Thyroid gland (tissue), 4 donors: ENCODE measurements around the gene CAPRIN2. TPM values are rescaled to one million over a fixed set of nuclear protein-coding genes. Genes with fewer than 3 reads are reported as not detected.

ENCODE experiments used
- DNase-seq, 2 donors: peaks; one replicate each; pipeline ENCODE4 v3.0.0-alpha.2; 2019
- H3K27ac ChIP-seq, 3 donors: fragments of 200-600 bp; sonication (generic); 1 replicate in 2 of 3; 2 replicates in 1 of 3; pipeline ENCODE4 v1.5.1; 2016 to 2019; ENCODE audit warnings: mild to moderate bottlenecking in 1 of 3, moderate library complexity in 1 of 3
- H3K27me3 ChIP-seq: fragments of 200-600 bp; sonication (generic); one replicate; pipeline ENCODE4 v1.5.1; 2019
- H3K36me3 ChIP-seq, 2 donors: fragments of 200-600 bp; sonication (generic); one replicate each; pipeline ENCODE4 v1.5.1; 2016 to 2019
- H3K4me1 ChIP-seq, 2 donors: fragments of 200-600 bp; sonication (generic); one replicate each; pipeline ENCODE4 v1.5.1; 2017 to 2019
- H3K4me3 ChIP-seq, 3 donors: fragments of 200-600 bp; sonication (generic); replicated peaks in 1 of 3; 1 replicate in 2 of 3; 2 replicates in 1 of 3; pipeline ENCODE4 v1.5.1; 2016; ENCODE audit warnings: mild to moderate bottlenecking in 1 of 3
- H3K9me3 ChIP-seq: fragments of 200-600 bp; sonication (generic); one replicate; pipeline ENCODE4 v1.5.1; 2017
- POLR2A ChIP-seq, 2 donors: fragments of 450-650 bp; IDR thresholded peaks; one replicate each; pipeline ENCODE4 v1.6.1; 2017; ENCODE audit warnings: antibody characterized with exemption in 2 of 2, mild to moderate bottlenecking in 2 of 2, moderate library complexity in 1 of 2
- WGBS, 2 donors: methylation state at CpG; one replicate each; pipeline ENCODE4 v1.1.5; 2017; 5-methylcytosine and 5-hydroxymethylcytosine counted together
- intact Hi-C: fragments of 100-400 bp; cut with DNase I; formaldehyde crosslinking; loops from one replicate; pipeline ENCODE4 v1.15.1; 2023
- total RNA-seq, 4 donors: library from RNA; depleted of rRNA; stranded (reverse); fragments of >200 nt; gene quantifications; one replicate each; pipeline ENCODE4 v1.2.3, GENCODE V29; 2016
- TF ChIP-seq, protein P1 (sequence below), 6 experiments: fragments of 200-600 bp in 3 of 6; fragments of 450-650 bp in 3 of 6; sonication (generic) in 3 of 6; IDR thresholded peaks; one replicate each; pipeline ENCODE4 v1.5.1; 2016 to 2019; ENCODE audit warnings: antibody characterized with exemption in 6 of 6, mild to moderate bottlenecking in 2 of 6, inconsistent platforms in 1 of 6, moderate library complexity in 1 of 6

The CAPRIN2 gene
- total RNA-seq, 4 donors from 2014 or later, result 32.3 to 96.3 (median 43.8) TPM

DNA sequence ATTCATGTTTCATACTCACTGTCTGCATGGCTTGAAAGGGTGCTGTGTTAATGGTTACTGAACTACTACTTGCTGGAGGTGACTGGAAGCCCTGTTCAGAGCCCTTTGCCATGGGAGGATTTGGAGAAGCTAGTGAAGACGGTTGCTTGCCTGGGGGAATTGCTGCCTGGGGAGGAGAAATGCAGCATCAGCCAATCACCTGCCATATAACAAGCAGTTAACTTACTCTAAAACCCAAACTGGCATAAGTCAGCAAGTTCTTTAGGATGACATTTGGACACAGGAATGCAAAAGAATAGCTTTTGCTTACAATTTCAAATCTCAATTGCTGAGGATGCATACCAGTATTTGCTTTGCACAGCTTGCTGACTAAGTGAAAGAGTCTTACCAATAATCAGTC, 35.7 kb downstream of the CAPRIN2 start:
- TF ChIP-seq POLR2A (IDR thresholded peaks at IDR 0.05), result no peak
- TF ChIP-seq, protein P1, sequence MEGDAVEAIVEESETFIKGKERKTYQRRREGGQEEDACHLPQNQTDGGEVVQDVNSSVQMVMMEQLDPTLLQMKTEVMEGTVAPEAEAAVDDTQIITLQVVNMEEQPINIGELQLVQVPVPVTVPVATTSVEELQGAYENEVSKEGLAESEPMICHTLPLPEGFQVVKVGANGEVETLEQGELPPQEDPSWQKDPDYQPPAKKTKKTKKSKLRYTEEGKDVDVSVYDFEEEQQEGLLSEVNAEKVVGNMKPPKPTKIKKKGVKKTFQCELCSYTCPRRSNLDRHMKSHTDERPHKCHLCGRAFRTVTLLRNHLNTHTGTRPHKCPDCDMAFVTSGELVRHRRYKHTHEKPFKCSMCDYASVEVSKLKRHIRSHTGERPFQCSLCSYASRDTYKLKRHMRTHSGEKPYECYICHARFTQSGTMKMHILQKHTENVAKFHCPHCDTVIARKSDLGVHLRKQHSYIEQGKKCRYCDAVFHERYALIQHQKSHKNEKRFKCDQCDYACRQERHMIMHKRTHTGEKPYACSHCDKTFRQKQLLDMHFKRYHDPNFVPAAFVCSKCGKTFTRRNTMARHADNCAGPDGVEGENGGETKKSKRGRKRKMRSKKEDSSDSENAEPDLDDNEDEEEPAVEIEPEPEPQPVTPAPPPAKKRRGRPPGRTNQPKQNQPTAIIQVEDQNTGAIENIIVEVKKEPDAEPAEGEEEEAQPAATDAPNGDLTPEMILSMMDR (IDR thresholded peaks at IDR 0.05), result no peak
- WGBS, 2 donors, result 81 to 100% methylated on average over 1 of the region's 1 CpG
- H3K36me3 ChIP-seq, result peaks cover 6 to 23% of the 10 kb centered on the region in 2 donors

DNA sequence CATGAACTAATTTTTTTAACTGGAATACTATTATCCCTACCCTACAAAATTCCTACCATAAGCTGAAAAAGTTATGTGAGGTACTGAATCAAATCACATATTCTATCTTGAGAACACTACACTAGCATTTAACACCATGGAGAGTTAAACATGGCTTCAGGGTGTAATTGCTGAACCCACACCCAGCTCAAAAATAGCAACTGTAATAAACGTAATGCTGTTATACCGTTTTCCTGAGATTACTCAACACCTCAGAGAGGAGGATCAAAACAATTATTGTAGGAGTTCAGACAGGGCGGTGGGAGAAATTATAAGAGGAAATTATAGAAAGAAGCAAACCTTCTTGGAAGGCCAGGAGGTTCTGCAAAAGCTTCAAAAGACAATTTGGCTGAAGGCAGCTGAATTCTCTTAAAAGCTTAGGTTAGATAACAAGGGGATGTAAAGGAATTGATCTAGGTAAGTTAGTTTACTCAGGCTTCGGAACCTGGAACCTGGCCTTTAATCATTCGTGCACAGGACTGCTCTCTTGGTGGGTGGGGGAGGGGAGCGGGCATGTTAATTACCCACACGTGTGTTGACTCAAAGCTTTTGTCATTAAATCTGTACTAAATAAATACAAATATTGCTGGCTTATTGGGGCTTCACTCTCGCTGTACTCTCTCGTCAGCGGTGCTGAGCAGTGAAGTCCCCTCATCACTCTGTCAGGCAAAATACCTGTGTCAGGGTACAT, 47.0 kb downstream of the CAPRIN2 start:
- 87 to 88% methylated on average over 10 of the region's 10 CpGs for WGBS, 2 donors
- H3K9me3 ChIP-seq, result no peaks in the 10 kb centered on the region
- no peak for TF ChIP-seq POLR2A (IDR thresholded peaks at IDR 0.05)
- TF ChIP-seq, protein P1 (IDR thresholded peaks at IDR 0.05), result no peak
- intact Hi-C loops, result no loop called here
- no peaks in the 10 kb centered on the region for H3K4me1 ChIP-seq
- no peak overlapping the region for H3K27ac ChIP-seq
- H3K36me3 ChIP-seq, result peaks cover 0 to 6% of the 10 kb centered on the region in 2 donors
- H3K4me3 ChIP-seq, result no peak overlapping the region
- no peaks in the 10 kb centered on the region for H3K27me3 ChIP-seq
- no peak for DNase-seq

More for the DNA sequence above, 35.7 kb downstream of the CAPRIN2 start:
- Histone ChIP-seq H3K9me3 (no peaks in the 10 kb centered on the region), H3K4me1 (no peaks in the 10 kb centered on the region), H3K27ac (no peak overlapping the region), H3K27me3 (no peaks in the 10 kb centered on the region), H3K4me3 (no peak overlapping the region)
- intact Hi-C loops, result no loop called here
- no peak for DNase-seq

DNA sequence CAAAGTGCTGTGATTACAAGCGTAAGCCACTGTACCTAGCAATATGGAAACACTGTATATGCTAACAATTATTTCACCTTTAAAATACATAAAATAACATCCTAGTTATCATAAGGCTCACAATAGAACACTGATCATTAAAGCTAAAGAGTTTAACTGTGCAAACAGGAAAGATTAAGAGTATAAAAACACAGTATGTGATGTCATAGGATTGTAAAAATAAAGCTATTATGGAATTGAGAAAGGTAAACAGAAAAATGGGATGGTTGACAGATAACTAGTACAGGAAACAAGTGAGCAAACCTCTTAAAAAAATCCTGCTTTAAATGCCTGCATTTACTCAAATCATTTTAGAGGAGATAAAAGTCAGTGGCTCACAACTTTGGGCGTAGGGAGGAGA, 48.3 kb downstream of the CAPRIN2 start:
- Histone ChIP-seq H3K9me3 (no peaks in the 10 kb centered on the region), H3K4me3 (no peak overlapping the region), H3K4me1 (no peaks in the 10 kb centered on the region), H3K27me3 (no peaks in the 10 kb centered on the region), H3K36me3 (peaks cover 0 to 4% of the 10 kb centered on the region in 2 donors), H3K27ac (no peak overlapping the region)
- WGBS, 2 donors, result 93 to 96% methylated on average over 2 of the region's 2 CpGs
- DNase-seq, result no peak
- TF ChIP-seq POLR2A (IDR thresholded peaks at IDR 0.05), result no peak
- TF ChIP-seq, protein P1 (IDR thresholded peaks at IDR 0.05), result no peak
- intact Hi-C loops, result no loop called here

DNA sequence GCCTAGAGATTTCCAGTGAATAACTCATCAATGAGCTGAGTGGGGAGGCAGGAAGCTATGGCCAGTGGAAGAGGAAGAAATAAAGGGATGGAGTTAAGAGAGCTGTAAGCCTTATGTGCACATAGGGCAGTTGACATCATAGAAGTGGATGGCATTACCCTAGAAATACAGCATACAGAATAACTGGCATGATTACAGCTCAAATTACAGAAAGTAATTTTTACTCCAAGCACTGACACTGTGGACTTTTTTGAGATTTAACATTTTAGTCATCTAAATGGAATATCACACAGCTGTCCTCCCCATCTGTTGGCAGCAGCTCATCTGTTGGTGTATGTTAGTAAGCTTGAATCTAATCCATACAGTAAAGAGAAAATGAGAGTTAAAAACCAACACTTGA, 53.7 kb downstream of the CAPRIN2 start:
- Histone ChIP-seq H3K27ac (no peak overlapping the region), H3K27me3 (no peaks in the 10 kb centered on the region), H3K36me3 (no peaks in the 10 kb centered on the region), H3K4me1 (peaks cover 4 to 5% of the 10 kb centered on the region in 2 donors), H3K4me3 (no peak overlapping the region), H3K9me3 (no peaks in the 10 kb centered on the region)
- intact Hi-C loops, result no loop called here
- TF ChIP-seq, protein P1 (IDR thresholded peaks at IDR 0.05), result no peak
- no peak for TF ChIP-seq POLR2A (IDR thresholded peaks at IDR 0.05)
- DNase-seq, result no peak

DNA sequence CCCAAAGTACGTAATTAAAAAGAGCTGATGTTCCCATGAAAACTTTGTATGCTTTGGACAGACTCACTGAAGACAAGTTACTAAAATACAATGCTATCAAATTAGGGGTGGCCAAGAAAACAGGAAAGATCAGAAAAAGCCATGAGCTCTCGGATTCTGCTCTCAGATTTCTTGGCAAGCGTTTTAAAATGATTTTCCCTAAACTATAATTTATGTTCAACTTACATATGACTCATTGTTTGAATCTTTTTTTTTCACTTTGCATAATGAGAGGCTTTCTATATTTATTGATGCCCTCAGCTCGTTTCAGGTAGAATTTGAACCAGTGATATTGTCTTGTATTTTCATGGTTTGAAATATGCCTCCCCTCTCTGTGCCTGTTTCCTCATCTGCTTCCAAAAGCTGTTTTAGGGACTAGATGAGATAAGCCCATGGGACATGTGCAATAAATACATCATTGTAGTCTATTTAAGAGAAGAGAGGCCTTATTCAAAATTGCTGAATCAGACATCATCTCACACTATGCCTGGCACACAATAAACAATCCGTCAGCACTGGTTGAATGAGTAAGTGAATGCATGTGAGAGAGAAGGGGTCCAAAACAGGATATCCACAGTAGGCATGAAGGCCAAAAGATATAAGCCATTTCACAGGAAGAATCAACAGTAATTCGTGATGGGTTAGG, 54.4 kb downstream of the CAPRIN2 start:
- WGBS, 2 donors, result 74 to 81% methylated on average over 6 of the region's 6 CpGs
- no peaks in the 10 kb centered on the region for H3K9me3 ChIP-seq
- intact Hi-C loops, result no loop called here
- H3K4me3 ChIP-seq, result no peak overlapping the region
- no peak overlapping the region for H3K27ac ChIP-seq
- no peaks in the 10 kb centered on the region for H3K36me3 ChIP-seq
- no peak for TF ChIP-seq POLR2A (IDR thresholded peaks at IDR 0.05)
- TF ChIP-seq, protein P1 (IDR thresholded peaks at IDR 0.05), result no peak
- DNase-seq, result no peak
- no peaks in the 10 kb centered on the region for H3K27me3 ChIP-seq
- H3K4me1 ChIP-seq, result peaks cover 4 to 5% of the 10 kb centered on the region in 2 donors
